ENCODE results near the gene XCR1.

- no peak for TF ChIP-seq TAF1 (IDR thresholded peaks at IDR 0.05; ENCODE audit: low read depth)
- no peak for TF ChIP-seq MAX (IDR thresholded peaks at IDR 0.05)
- TF ChIP-seq YY1 (IDR thresholded peaks at IDR 0.05; ENCODE audit: low read depth) = no peak
- no peak for TF ChIP-seq EP300 (IDR thresholded peaks at IDR 0.05; ENCODE audit: borderline replicate concordance)
- no peak for TF ChIP-seq FOXM1 (IDR thresholded peaks at IDR 0.05; ENCODE audit: borderline replicate concordance, low read depth)
- no peak for TF ChIP-seq CREB1 (IDR thresholded peaks at IDR 0.05; ENCODE audit: low read depth)
These were observed 51.6 kb downstream of the XCR1 start for GRCh38 chr3:45975686-45976085.
